ENCODE measurements around the gene TMEM54. TPM values are rescaled to one million over a fixed set of nuclear protein-coding genes. Genes with fewer than 3 reads are reported as not detected.

TMEM54 gene
- total RNA-seq, 4 donors from 2014 or later: 32.6 to 158 (median 101) TPM

DNA sequence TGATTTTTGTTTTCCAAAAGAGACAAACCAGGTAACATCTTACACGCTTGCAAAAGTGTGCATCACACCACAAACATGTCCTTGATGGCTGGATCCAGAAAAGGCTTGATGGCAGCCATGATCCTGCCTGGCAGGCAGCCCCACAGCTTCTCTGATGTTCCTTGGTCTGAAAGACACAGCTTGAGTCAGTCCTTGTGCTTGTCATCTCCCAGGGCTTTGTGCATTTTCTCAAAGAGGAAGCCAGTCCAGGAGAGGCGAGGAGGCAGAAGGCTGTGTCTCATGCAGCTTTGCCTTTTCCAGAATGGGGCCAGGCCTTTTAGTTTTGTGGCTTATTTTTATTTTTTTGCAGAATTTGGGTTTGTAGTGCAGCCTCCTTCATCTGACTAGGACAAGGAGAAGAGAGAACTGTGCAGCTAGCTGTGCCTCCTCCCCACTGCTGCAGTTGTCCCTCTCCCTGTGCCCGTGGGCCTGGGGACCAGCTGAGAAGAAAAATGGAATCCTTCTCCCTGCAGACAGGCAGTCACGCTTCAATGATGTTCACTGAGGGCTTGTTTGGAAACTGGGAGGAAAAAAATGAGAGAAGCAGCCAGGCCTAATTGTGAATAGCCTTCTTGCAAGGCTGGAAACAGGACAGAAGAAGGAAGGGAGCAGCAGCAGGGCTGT, 37.8 kb downstream of the TMEM54 start:
- TF ChIP-seq, protein P1, sequence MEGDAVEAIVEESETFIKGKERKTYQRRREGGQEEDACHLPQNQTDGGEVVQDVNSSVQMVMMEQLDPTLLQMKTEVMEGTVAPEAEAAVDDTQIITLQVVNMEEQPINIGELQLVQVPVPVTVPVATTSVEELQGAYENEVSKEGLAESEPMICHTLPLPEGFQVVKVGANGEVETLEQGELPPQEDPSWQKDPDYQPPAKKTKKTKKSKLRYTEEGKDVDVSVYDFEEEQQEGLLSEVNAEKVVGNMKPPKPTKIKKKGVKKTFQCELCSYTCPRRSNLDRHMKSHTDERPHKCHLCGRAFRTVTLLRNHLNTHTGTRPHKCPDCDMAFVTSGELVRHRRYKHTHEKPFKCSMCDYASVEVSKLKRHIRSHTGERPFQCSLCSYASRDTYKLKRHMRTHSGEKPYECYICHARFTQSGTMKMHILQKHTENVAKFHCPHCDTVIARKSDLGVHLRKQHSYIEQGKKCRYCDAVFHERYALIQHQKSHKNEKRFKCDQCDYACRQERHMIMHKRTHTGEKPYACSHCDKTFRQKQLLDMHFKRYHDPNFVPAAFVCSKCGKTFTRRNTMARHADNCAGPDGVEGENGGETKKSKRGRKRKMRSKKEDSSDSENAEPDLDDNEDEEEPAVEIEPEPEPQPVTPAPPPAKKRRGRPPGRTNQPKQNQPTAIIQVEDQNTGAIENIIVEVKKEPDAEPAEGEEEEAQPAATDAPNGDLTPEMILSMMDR (IDR thresholded peaks at IDR 0.05): no peak
- TF ChIP-seq POLR2A (IDR thresholded peaks at IDR 0.05): no peak
- intact Hi-C loops (cut with DNase I): no loop called here
- H3K9me3 ChIP-seq: no peaks in the 10 kb centered on the region
- WGBS, 2 donors: 62 to 63% methylated on average over 4 of the region's 4 CpGs
- peaks cover 14 to 26% of the 10 kb centered on the region in 2 donors for H3K4me1 ChIP-seq
- peak overlapping the region in 1 of 3 donors; percentile 34 for H3K27ac ChIP-seq
- H3K36me3 ChIP-seq: no peaks in the 10 kb centered on the region
- no peaks in the 10 kb centered on the region for H3K27me3 ChIP-seq
- no peak for DNase-seq
- H3K4me3 ChIP-seq (replicated peaks in 1 of 3): no peak overlapping the region

DNA sequence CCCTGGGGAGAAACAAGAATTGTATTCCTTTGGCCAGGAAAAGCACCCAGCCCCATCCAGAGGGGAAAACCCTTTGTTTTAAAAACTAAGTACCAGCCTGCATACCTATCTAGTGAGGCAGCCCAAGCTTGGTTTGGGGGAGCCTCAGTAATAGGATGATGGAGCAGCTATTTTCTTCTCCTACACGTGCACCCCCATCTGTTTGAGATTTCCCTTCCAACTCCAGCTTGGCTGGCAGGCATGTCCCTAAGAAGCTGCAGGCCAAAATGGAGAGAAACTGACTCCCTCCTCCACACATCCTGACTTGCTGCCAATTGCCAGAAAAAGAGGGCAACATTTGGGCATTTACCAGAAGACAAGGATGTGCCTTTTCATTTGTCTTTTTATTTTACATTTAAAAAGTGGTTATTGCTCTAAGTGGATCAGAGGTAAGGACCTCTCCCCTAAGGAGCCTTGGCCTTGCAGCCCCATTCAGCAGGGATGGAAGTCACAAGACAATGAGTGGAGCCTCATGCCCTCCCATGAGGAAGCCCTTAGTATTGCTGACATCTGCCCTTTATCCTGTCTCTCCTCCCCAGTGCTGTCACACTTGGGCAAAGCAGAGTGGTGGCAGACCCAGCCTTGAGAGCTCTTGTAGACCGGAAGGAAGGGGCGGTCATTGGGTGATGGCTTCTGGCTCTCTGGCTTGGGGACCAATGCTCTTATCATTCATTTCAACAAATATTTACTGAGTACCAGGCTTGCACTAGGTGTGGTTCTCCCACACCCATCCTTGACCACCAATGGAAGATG, 39.1 kb downstream of the TMEM54 start:
- TF ChIP-seq, protein P1 (IDR thresholded peaks at IDR 0.05): no peak
- TF ChIP-seq POLR2A (IDR thresholded peaks at IDR 0.05): no peak
- Histone ChIP-seq H3K9me3 (no peaks in the 10 kb centered on the region), H3K4me1 (peaks cover 14 to 26% of the 10 kb centered on the region in 2 donors), H3K27ac (no peak overlapping the region), H3K27me3 (no peaks in the 10 kb centered on the region), H3K36me3 (peaks cover 0 to 1% of the 10 kb centered on the region in 2 donors), H3K4me3 (replicated peaks in 1 of 3) (no peak overlapping the region)
- 71 to 78% methylated on average over 3 of the region's 3 CpGs for WGBS, 2 donors
- intact Hi-C loops (cut with DNase I): no loop called here
- DNase-seq: no peak

DNA sequence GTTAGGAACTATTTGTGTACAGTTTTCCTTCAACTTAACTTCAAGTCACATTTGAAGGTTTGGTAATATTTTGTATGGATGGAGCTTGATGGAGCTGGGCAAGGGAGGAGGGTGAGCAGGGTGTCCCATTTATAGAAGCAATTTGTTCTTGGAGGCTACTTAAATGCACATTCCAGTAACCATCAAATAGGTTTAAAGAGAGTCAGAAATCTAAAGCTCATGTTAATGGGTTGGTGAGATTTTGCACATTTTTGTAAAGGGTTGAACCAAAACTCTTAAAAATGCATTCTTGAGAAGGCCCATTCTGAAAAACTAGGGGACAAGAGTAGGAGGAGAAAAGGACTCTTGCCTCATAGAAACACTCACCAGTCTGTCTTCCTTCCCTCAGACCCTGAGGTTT, 40.6 kb downstream of the TMEM54 start:
- no peak overlapping the region for H3K27ac ChIP-seq
- H3K4me3 ChIP-seq (replicated peaks in 1 of 3): no peak overlapping the region
- TF ChIP-seq, protein P1 (IDR thresholded peaks at IDR 0.05): no peak
- TF ChIP-seq POLR2A (IDR thresholded peaks at IDR 0.05): no peak
- no peaks in the 10 kb centered on the region for H3K27me3 ChIP-seq
- intact Hi-C loops (cut with DNase I): no loop called here
- H3K9me3 ChIP-seq: no peaks in the 10 kb centered on the region
- H3K36me3 ChIP-seq: peaks cover 11 to 14% of the 10 kb centered on the region in 2 donors
- DNase-seq: no peak
- H3K4me1 ChIP-seq: peaks cover 14 to 26% of the 10 kb centered on the region in 2 donors

DNA sequence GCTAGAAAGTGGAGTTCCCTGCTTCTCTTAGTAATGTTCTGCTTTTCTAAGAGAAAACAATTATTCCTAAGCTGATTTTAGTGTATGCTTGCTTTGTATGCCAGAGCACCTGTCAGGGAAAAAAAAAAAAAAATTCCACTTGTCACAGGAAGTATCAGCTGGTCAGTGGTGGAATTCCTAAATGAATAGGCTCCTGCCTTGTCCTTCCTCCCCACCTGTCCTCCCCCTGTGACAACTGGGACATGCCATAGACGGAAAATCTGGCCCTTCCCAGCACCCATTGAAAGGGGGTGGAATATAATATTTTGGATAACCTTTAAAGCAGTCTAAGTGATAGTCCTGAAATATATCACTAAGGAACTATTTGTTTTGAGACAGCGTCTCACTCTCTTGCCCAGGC, 41.3 kb downstream of the TMEM54 start:
- H3K4me3 ChIP-seq (replicated peaks in 1 of 3): no peak overlapping the region
- peaks cover 14 to 26% of the 10 kb centered on the region in 2 donors for H3K4me1 ChIP-seq
- H3K27ac ChIP-seq: no peak overlapping the region
- intact Hi-C loops (cut with DNase I): no loop called here
- 90 to 100% methylated on average over 2 of the region's 2 CpGs for WGBS, 2 donors
- no peaks in the 10 kb centered on the region for H3K27me3 ChIP-seq
- no peak for DNase-seq
- TF ChIP-seq, protein P1 (IDR thresholded peaks at IDR 0.05): no peak
- TF ChIP-seq POLR2A (IDR thresholded peaks at IDR 0.05): no peak
- peaks cover 16 to 19% of the 10 kb centered on the region in 2 donors for H3K36me3 ChIP-seq
- no peaks in the 10 kb centered on the region for H3K9me3 ChIP-seq

DNA sequence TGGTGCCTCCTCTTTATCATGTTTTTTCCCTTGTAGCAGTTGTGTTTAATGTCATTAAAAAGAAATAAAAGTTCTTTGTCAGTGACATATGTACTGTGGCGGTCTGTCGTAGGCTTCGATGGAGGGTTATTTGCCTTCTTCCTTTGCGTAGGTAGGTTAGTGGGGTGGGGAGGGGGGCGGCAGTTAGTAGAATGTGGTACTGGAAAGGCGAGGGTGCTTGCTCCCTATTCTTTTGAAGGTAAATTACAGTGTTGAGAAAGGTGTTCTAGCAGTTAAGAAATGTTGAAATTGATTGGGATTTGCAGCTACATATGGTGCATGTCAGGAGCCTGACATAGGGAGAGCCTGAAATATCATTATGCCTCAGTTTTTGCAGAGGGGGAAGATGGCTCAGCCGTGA, 42.4 kb downstream of the TMEM54 start:
- Histone ChIP-seq H3K36me3 (peaks cover 19 to 23% of the 10 kb centered on the region in 2 donors), H3K9me3 (no peaks in the 10 kb centered on the region), H3K4me1 (peaks cover 12 to 15% of the 10 kb centered on the region in 2 donors), H3K4me3 (replicated peaks in 1 of 3) (no peak overlapping the region), H3K27ac (no peak overlapping the region), H3K27me3 (no peaks in the 10 kb centered on the region)
- intact Hi-C loops (cut with DNase I): no loop called here
- no peak for DNase-seq
- TF ChIP-seq, protein P1 (IDR thresholded peaks at IDR 0.05): no peak
- no peak for TF ChIP-seq POLR2A (IDR thresholded peaks at IDR 0.05)
- whole genome bisulfite sequencing, 2 donors: 95% methylated on average over 7 of the region's 7 CpGs
